CD4-positive, alpha-beta T cell treated with Interferon alpha-2 for 1 hour (primary cell): Measurements from ENCODE around the gene NDUFAF4.

Experiments
- DNase-seq, 2 donors: peaks; one replicate each; pipeline ENCODE4 v3.0.0-alpha.2; 2020 to 2022

Gene NDUFAF4

DNA sequence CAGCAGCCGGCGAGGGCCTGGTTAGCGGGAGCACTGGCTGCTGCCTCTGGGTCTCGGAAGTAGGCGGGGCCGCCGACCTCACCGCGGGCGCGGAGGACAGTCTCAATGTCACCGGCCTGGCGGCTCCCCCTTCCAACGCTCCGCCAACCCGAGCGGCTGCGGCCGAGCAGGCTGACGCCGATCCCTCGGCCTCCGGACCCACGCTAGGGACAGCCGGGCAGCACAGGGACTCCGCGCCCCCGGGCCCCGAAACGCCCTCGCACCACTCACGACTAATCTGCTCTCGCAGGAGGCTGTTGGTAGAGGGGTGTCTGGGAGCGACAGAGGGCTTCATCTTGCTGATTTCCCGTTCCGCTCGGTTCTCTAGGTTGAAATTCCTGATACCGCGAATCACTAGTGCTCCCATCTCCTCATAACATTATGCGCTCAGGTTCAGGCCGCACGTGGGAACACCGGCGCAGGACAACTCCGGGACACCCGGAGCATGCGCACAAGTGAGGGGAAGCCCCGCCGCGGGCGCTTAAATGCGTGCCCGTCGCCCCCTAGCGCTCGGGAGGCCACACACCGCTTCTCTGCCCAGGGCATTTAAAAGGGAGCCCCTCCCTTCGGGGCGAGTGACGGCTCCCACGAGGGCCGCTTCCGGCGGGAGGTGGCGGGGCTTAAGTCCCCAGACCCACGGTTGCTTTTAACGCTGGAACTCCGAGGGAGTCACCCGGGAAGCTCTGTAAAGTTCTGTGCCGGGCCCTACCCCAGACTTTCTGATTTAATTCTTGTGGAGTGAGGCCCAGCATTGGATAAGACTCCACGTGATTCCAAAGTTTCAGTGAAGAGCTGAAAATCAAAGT is at the start of gene NDUFAF4:
TSS of gene NDUFAF4 (minus strand) at position 496 of the 845 bp plus-strand sequence. CDS start at position 406, 90 bp downstream.
- peak; percentile 92 to 95 for DNase-seq

DNA sequence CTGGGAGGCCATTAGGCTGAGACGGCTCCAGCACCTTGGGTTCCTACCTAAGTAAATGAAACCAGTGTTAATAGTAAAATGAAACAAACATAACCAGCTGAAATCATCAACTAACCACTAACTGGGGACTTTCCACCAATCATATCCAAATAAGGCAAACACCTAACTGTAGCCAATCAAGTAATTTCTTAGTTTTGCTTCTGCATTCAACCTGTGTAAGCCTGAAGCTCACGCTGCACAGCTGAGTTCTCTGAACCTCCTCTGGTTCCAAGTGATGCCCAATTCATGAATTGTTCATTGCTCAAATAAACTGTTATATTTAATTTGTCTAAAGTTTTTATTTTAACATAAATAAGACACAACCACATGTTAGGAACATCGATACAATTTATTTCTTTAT is 49.4 kb upstream of the NDUFAF4 start:
- DNase-seq = peak in 1 of 2 donors; percentile 28

DNA sequence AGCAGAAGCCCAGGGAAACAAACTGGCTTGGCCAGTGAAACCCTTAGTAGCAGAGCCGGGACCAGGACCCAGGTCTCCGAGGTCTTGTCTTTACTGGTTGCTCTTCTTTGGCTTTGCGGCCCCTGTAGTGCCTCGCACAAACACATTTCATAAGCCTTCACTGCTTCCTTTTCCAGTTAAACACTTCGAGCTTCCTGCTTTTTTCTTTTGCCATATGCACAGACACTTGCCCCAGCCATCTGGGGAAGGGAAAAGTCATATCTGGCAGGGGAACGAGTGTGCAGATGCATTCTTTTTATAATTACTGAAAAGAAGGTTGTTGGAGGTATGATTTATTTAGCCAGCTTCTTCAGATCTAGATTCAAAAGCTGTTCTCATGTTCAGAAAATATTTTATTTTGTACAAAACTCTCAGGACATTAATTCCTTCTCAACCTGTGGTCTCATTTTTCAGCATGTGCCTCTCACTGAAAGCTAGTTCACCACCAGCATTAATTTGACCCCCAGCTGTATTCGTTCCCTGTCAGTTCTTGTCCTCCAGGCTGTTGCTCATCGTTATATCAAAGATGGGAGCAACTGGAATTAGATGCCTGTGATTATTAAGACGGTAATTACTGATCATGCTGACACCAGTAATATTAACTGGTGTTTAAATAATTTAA is 46.0 kb upstream of the NDUFAF4 start:
- no peak for DNase-seq

DNA sequence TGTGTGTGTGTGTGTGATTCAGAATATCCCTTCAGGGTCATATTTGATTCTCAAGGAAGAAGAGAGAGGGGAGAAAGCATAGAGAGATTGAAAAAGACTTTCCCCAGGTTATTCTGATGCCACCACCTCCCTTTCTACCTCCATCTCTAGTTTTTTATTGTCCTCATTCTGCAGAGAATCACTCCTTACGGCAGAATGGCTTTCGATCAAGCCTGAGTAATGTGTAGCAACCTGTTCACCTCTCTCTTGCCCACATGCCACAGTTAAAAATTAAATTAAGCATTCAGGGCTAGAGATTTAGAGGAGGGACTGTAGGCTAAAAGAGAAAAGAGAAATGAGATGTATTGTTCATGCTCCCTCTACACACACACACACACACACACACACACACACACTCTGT is 45.0 kb upstream of the NDUFAF4 start:
- DNase-seq = no peak

DNA sequence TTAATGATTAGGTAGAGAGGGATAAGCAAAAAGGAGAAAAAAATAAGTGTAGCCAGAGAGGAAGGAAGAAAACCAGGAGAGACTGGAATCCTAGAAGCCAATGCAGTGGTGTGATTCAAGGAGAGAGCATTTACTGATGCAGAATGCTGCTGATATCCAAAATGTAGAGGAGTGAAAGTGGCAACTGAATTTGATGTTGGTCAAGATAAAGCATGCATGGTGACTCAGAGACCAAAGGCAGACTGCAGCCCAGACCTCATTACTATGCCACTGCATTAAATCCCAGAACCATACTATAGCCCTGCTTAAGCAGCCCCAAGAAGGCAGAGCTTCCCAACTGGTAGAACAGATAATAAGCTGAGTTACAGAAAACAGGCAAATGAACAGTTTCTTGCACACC is 42.6 kb upstream of the NDUFAF4 start:
- DNase-seq = no peak

DNA sequence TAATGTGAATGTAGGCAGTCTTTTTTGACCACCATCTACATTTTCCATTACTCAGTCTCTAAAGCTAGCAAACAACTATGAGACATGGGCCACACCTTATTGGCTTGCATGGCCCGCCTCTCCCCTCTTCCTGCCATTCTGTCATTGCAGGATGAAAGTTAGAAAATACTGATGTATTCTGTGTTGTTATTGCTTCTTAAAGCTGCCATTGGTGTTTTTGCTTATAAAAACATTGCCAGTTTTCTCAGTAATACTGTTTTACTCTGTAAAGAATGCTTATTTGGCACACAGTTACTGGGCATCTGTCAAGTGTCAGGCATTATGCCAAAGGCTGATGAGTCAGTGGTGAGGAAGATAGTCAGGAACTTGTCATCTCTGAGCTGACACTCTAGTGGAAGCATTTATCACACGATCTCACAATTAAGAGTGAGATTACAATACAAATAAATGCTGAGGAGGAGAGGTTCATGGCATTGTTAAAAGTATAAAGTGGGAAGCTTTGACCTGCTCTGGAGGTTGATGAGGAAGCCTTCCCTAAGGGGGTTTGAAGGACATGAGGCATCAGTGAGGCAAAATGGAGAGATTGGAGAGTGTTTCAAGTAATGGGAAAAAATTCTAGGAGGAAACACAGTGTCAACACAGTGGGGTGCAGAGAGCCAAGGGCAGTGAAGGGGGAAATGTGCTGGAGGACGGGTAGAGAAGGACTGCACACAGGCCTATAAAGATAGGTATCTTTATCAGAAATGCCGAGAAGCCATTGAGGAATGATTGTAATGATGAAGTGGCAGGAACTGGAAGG is 41.5 kb upstream of the NDUFAF4 start:
- no peak for DNase-seq

DNA sequence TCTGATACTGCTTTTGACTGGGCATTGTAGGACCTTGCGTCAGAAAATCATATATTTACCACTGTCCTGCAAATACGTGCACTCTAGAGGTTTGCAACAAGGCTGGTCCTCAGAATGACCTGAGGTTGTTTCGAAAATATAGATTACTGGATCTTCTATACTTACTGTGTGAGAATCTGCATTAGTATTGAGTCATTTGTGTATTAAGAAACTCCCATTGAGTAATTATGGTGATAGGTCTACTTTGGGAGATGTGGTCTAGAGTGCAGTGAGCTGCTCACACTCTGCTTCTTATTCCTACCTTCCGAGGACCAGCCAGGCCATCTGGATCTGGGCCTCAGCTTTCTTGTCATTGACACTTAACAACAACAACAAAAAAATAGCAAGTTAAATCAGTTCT is 36.4 kb upstream of the NDUFAF4 start:
- no peak for DNase-seq

DNA sequence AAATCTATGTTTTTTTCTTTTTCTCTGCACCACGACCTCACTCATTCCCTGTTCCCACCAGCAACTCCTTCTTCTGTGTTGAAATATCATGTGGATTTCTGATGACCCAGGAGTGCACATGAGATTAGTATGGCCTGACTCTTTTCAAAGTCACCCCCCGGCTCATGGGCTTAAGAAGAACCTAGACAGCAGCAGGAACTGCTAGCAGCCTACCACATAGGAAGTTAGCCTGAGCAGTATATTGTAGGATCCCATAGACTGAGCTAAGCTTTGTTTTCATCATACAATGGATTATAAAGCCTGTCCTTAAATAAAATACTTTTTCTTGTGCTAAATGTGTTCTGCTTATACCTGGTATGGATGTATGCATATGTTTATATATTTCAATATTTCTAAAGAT is 33.5 kb upstream of the NDUFAF4 start:
- no peak for DNase-seq

DNA sequence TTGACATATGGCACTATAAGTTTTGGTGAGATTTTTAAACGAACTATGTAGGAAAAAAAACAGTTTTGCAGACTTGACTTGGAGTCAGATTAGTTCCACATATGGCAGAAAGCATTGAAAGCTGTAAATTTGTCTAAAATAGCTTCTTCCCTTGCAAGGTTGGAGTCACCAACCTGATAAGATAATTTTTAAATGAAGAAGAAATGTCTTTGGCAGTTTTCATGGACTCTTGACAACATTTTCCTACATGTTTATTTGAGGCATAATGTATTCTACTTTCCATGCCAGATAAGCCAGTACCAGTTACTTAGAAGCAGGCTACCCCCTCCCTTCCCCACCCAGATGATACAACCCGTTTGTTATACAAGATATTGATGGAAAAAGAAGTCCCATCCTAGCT is 32.0 kb upstream of the NDUFAF4 start:
- no peak for DNase-seq

DNA sequence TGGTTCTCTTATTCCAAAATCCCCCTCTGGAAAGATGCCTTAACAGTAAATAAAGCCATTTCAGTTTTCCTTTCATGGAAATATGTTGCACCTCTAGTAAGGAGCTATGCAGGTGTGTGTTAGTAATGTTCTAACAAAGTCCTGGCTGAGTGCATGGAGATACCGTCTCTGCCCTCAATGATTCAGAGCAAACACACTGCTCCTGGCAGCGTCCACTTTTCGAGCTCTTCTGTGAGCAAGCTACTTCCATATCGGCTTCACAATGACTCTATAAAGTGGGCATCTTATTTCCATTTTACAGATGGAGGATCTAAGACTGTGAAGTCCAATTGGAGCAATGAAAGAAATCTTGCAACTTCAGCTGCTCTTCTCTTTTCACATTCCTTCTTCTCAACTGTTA is 30.0 kb upstream of the NDUFAF4 start:
- no peak for DNase-seq

DNA sequence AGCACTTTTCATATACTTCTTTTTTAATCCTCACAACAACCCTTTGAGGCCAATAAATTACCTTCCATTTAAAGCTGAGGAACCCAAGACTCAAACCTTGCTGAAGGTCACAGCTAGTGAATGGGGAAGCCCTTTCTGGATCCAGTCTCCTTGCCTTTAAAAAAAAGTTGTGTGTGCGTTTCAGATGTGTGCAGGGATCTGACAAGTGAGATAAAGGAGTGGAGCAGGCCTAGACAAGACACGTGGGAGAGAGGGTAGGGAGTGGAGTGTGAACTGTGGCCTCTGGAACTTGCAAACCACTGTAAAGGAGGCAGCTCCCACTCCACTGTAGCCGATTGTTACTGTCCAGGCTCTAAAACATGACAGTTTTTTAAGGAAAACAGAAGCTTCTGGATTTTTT is 28.7 kb upstream of the NDUFAF4 start:
- DNase-seq = no peak

DNA sequence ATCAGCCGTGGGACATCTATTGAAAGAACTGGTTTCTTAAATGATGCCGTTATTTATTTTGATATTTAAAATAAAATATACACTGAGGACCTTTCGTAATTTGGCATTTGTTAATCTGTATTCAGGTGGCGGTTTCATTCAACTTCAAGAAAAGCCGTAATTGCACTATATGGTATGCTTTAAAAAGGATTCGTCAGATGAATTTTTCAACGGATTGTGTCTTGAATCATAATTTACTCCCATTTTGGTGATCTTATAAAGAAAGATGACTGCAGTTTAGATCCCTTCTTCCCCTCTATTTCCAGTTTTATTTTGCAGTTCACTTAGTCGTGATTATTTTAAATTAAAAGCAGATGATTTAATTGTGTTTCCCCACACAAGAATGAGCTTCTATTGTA is 27.6 kb upstream of the NDUFAF4 start:
- DNase-seq = no peak

DNA sequence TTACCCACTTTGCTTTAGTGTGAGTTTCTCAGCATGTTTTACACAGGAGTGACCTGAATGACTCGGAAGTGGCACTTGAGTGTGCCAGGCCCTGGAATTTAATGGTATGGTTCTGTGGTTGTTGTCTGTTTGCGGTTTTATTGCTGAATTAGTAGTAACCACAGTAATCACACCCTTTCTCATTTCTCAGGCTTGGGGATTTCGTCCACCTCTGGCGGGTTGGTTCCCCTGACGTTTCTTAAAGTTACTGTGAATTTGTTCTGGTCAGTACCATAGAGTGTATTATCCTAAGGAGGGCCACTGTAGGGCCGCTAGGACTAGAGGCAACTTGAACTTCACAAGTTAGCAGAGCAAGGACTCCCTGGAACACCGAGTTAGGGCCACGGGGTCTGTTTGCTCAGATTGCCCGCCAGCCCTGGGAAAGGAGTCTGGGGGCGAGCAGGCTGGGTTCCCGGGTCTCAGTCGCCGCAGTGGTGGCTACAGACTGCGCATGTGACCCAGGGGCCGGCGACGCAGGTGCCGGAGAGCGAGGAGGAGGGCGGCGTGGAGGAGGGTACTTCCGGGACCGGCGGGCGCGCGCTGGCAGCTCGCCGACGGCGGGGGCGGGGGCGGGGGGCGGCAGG is 26.3 kb upstream of the NDUFAF4 start:
- DNase-seq = peak; percentile 27 to 69

DNA sequence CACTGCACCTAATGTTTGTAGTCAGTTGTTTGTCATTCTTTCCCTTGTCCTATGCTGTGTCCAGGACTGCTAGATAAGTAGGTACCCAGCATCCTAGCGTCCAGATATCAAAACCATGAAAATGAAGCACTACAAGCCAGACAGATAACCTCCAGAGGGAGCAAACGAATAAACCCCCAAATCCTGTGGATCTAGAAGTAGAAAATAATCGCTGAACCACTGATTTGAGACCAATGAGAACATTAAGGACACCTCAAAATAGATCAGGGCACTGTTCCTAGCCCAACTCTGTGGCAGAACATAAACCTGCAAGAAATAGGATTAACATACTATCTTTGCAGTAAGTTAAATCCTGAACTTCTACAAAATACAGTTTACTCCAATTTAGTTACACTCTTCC is 25.7 kb upstream of the NDUFAF4 start:
- DNase-seq = peak in 1 of 2 donors; percentile 11

DNA sequence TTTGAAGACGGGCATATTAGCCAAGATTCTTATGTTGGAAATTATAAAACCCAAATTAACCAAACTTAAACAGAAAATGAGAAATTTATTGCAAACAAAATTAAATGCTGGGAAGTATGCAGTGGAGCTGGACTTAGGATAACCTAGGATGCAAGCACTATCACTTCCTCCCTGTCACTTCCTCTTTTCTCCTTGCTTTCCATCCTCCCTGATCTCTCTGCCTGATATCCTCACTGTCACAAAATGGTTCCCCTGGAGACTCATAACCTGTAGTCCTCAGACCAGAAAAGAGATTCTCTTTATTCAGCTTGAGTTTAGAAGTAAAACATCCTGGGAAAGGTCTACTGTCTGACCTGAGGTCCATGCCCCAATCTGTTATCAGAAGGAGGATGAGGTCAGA is 19.4 kb upstream of the NDUFAF4 start:
- DNase-seq = no peak

DNA sequence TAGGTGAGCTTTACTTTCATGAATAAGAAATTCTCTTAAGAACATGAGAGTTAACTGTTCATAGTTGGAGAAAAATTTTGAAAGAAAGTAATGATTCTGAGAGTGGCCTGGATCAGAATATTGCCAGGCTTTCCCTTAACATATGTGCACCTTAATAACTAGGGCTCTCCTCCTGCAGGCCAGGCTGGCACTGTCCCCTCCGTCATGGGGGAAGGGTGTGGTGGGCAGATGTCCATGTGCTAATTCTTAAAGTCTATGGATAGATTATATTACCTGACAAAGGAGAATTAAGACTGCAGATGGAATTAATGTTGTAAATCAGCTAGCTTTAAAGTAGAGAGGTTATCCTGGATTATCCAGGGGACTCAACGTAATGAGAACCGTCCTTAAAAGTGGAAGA is 15.9 kb upstream of the NDUFAF4 start:
- DNase-seq = no peak

DNA sequence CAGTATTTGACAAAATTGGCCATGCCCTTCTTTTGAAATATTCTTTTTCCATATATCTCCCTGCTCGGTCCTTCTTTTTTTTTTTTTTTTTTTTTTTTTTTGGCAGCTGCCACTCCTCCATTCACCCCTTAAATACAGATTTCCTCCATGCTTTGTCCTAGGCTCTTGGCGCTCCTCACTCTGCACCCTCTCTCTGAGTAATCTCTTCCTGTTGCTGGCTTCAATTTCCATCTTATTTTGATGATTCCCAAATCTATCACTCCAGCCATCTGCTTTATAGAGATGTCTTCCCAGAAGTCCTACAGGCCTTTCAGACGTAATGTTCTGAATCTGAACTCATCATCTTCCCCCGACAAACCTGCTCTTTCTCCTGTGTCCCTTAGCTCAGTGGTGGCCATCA is 14.1 kb upstream of the NDUFAF4 start:
- no peak for DNase-seq

DNA sequence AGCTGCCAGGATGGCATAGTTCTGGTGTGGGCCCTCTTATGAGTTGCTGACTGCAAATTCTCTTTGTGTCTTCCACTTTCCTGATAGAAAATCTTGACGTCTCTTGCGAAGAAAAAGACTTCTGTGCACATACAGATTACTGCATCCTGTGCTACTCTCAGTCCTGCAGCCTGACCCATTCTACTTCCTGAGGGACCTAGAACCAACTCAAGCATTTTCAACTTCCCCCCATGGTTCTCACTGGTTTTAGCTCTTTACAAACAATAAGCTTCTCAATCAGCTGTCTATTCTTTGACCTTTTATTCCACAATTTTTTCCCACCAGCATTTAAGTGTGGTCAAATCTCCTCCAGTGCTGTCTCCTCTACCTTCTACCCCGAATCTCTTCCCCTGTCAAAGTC is 13.5 kb upstream of the NDUFAF4 start:
- DNase-seq = no peak

DNA sequence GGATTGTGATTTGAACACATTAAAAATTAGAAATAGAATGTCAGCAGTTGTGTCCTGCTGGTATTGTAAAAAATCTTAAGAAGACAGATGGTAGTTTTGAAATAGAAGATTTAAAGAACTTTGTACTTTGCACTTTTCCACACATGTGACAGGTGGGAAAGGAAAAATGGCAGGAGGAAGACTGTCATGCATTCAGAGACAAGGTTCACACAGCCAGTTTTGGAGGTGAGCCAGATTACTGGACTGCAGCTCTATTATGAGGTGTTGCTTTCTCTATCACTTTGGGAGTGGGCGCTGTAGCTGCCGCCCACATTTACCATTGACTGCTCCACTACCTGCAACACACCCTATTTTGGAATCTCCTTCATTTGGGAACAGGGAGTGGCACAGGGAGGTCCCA is 12.1 kb upstream of the NDUFAF4 start:
- no peak for DNase-seq

DNA sequence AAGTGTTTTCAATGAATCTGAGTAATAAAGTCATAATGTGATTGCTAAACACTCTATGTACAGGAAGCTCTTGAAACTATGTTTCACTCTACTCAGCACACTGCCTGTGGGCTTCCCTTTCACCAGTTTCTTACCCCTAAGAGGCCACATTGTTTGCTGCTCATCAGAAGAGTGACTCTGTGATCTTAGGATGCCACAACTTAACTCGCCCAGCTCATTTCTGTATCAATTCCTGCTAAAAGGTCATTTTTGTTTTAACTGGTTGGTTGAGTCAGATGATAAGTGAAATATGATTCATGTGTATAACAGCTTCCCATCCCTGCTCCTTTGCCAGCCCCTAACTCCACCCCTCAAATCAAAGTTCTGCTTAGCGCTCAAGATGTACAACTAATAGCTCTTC is 9.8 kb upstream of the NDUFAF4 start:
- DNase-seq = no peak

DNA sequence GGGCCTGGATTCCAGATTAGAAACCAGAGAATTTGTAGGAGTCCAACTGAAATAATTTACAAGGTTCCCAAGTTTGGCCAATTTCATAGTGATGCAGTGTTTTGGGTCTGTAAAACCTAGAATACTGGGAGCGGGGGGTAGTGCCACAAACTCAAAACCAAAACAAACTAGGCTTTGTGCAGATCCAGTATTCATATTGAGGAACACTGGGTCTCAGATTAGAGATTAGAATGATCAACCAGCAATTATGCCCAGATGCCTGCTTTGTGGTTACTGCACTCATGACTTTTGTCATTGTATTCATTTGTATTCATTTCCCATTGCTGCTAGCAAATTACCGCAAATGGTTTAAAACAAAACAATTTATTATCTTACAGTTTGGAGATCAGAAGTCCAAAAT is 3.2 kb upstream of the NDUFAF4 start:
- no peak for DNase-seq

DNA sequence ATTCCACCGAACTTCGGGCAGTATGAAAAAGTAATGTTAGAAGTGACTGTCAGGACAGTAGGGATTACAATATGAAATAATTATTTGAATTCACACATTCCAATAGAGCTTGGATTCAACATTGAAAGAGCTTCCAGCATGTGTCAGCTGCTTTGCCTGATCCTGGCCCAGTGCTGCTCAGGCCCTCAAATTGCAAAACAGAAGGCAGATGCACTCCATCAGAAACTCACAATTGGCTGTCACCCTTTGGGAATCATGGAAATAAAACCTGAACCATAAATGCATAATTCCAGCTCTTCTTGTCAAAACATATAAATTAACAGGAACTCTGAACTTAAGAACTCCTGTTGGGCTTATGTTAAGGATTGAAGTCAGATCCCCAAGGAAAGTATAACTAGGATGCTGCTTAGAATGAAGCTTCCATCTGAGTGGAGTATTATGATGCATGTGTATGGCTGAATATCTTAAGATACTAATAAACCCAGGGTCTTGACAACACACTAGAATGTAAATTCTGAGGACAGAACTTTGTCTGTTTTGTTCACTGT is 1.8 kb upstream of the NDUFAF4 start:
- no peak for DNase-seq

DNA sequence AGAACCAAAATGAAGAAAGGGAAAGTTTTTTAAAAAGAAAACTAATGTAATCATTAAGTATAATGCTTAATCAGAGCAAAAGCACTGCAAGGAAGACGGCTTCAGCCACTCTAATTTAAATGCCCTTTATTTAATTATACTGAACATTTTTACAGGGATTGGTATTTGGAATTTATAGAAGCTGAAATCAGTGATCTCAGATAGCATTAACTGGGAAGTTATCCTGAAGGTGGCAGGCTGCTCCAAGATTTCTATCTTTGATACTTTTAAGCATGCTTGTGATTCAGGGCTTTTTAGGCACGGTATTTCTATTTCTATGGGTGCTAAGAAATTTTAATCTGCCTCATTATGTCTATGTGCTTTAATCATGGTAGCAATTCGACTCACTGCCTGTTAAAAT is 1.3 kb upstream of the NDUFAF4 start:
- DNase-seq = peak in 1 of 2 donors; percentile 4
